Small intestine (tissue), 16 donors: Measurements from ENCODE around the gene ZNF837. TPM values are rescaled to one million over a fixed set of nuclear protein-coding genes. Genes with fewer than 3 reads are reported as not detected.

Experiments used
- DNase-seq, 2 donors: peaks; one replicate each; pipeline versions ENCODE4 v3.0.0 to v3.0.0-alpha.2; 2013
- FAIRE-seq: peaks from 2 replicates; lab custom pipeline; 2012; peaks lifted over from hg19 to GRCh38; lab: Jason Lieb, UNC
- H3K27ac ChIP-seq, 3 donors: one replicate each; pipeline ENCODE4 v1.5.1; 2013; ENCODE audit warnings: low read length in 2 of 3, mild to moderate bottlenecking in 2 of 3, control low read depth in 1 of 3, inconsistent platforms in 1 of 3, low read depth in 1 of 3, moderate library complexity in 1 of 3
- H3K27me3 ChIP-seq, 3 donors: one replicate each; pipeline ENCODE4 v1.6.1; 2013; ENCODE audit warnings: low read length in 3 of 3, inconsistent platforms in 1 of 3; ENCODE audit not compliant: control insufficient read depth in 3 of 3, insufficient read depth in 3 of 3
- H3K36me3 ChIP-seq, 3 donors: one replicate each; pipeline ENCODE4 v1.6.1; 2013; ENCODE audit warnings: low read length in 3 of 3, inconsistent platforms in 1 of 3, low read depth in 1 of 3, mild to moderate bottlenecking in 1 of 3, moderate library complexity in 1 of 3; ENCODE audit not compliant: control insufficient read depth in 3 of 3, insufficient read depth in 2 of 3
- H3K4me1 ChIP-seq, 3 donors: one replicate each; pipeline ENCODE4 v1.6.1; 2013; ENCODE audit warnings: low read length in 2 of 3, inconsistent platforms in 1 of 3, low read depth in 1 of 3, mild to moderate bottlenecking in 1 of 3, moderate library complexity in 1 of 3; ENCODE audit not compliant: control insufficient read depth in 3 of 3, insufficient read depth in 2 of 3
- H3K4me3 ChIP-seq, 3 donors: one replicate each; pipeline ENCODE4 v1.5.1; 2013; ENCODE audit warnings: low read length in 3 of 3, control low read depth in 1 of 3, inconsistent platforms in 1 of 3, low read depth in 1 of 3, mild to moderate bottlenecking in 1 of 3, moderate library complexity in 1 of 3
- H3K9me3 ChIP-seq, 2 donors: one replicate each; pipeline ENCODE4 v1.6.1; 2013; ENCODE audit warnings: low read depth in 1 of 2, low read length in 1 of 2; ENCODE audit not compliant: control insufficient read depth in 2 of 2, insufficient read depth in 1 of 2
- WGBS, 3 donors: extraction: QIAGEN DNeasy Blood & Tissue Kit; methylation state at CpG; one replicate each; pipeline ENCODE4 v1.1.7; 2013; 5-methylcytosine and 5-hydroxymethylcytosine counted together
- long read RNA-seq, 10 donors: transcript quantifications; one replicate each; lab custom pipeline, GENCODE V29; 2026
- polyA plus RNA-seq, 4 donors: library from polyadenylated mRNA; stranded (reverse) in 3 of 4; unstranded in 1 of 4; fragments of 200-250 nt in 3 of 4; fragments of 120-200 nt in 1 of 4; gene quantifications; one replicate each; pipeline versions ENCODE4 v1.2.1 to v1.2.3, GENCODE V29; 2013
- donor health status: healthy with polysubstance abuse.
- donor health status: control.
- donor health status: control.
- donor health status: Bipolar disorder and iron deficiency.
- donor health status: healthy.

Gene ZNF837
- 1 to 10 TPM; 2.9 to 5.3 (median 3.8) TPM for polyA plus RNA-seq
- long read RNA-seq, donor 1: 0 reads
- long read RNA-seq, donor 2: 0 reads
- long read RNA-seq, donor 3, partial matches to known transcripts: 0 of 2 reads
- long read RNA-seq, donor 3, other reads (novel, unspliced or antisense): 0 of 2 reads
- long read RNA-seq, donor 4: 0 reads
- long read RNA-seq, donor 5, partial matches to known transcripts: 0 of 2 reads
- long read RNA-seq, donor 5, other reads (novel, unspliced or antisense): 0 of 2 reads
- long read RNA-seq, donor 6, partial matches to known transcripts: 0 of 1 reads
- long read RNA-seq, donor 6, other reads (novel, unspliced or antisense): 0 of 1 reads
- long read RNA-seq, donor 7, partial matches to known transcripts: 0 of 2 reads
- long read RNA-seq, donor 7, other reads (novel, unspliced or antisense): 0 of 2 reads
- long read RNA-seq, donor 8: 0 reads
- long read RNA-seq, donor 9, partial matches to known transcripts: 0 of 1 reads
- long read RNA-seq, donor 9, other reads (novel, unspliced or antisense): 0 of 1 reads
- long read RNA-seq, donor 10, partial matches to known transcripts: 0 of 2 reads
- long read RNA-seq, donor 10, other reads (novel, unspliced or antisense): 0 of 2 reads

- Histone ChIP-seq H3K27me3 (no peaks in the 10 kb centered on the region), H3K27ac (peak within 1 kb of the TSS; percentile 57 to 88 (median 88)), H3K4me1 (peaks cover 0 to 31% (median 4%) of the 10 kb centered on the region in 3 donors), H3K4me3 (peak within 1 kb of the TSS; percentile 48 to 64 (median 58)), H3K36me3 (peaks cover 0 to 15% (median 0%) of the 10 kb centered on the region in 3 donors), H3K9me3 (no peaks in the 10 kb centered on the region)
- DNase-seq (peak; percentile 100), FAIRE-seq (peak; percentile 65)
- WGBS, 3 donors: 0% methylated on average over 67 to 83 of the region's 83 CpGs
These were observed at the start of gene ZNF837 for GRCh38 chr19:58380662-58381459. TSS of gene ZNF837 (minus strand) at chr19:58381030. CDS start at chr19:58369332, 11,698 bp downstream.

GRCh38 chr19:58429745-58430144 is 48.9 kb upstream of the ZNF837 start:
- H3K27ac ChIP-seq: no peak overlapping the region
- no peak for FAIRE-seq
- H3K4me3 ChIP-seq: no peak overlapping the region
- DNase-seq: no peak
- peaks cover 5 to 95% of the 10 kb centered on the region in 2 donors for H3K9me3 ChIP-seq
- H3K36me3 ChIP-seq: peaks cover 6 to 15% (median 12%) of the 10 kb centered on the region in 3 donors
- H3K4me1 ChIP-seq: no peaks in the 10 kb centered on the region
- H3K27me3 ChIP-seq: no peaks in the 10 kb centered on the region

GRCh38 chr19:58428617-58429016 is 47.8 kb upstream of the ZNF837 start:
- WGBS, 3 donors: 64 to 79% (median 78%) methylated on average over 1 of the region's 1 CpG
- FAIRE-seq (no peak), DNase-seq (no peak)
- Histone ChIP-seq H3K4me3 (no peak overlapping the region), H3K27ac (no peak overlapping the region), H3K4me1 (no peaks in the 10 kb centered on the region), H3K36me3 (peaks cover 0 to 5% (median under 1%) of the 10 kb centered on the region in 3 donors), H3K27me3 (no peaks in the 10 kb centered on the region), H3K9me3 (peaks cover 3 to 87% of the 10 kb centered on the region in 2 donors)

- DNase-seq (no peak), FAIRE-seq (no peak)
- Histone ChIP-seq H3K27me3 (no peaks in the 10 kb centered on the region), H3K4me1 (no peaks in the 10 kb centered on the region), H3K36me3 (peaks cover 0 to 36% (median 14%) of the 10 kb centered on the region in 3 donors), H3K9me3 (peaks cover 0 to 31% of the 10 kb centered on the region in 2 donors), H3K4me3 (no peak overlapping the region), H3K27ac (no peak overlapping the region)
- WGBS, 3 donors: 96 to 98% (median 98%) methylated on average over 7 of the region's 7 CpGs
These were observed 36.2 kb upstream of the ZNF837 start for GRCh38 chr19:58417071-58417470.

GRCh38 chr19:58416604-58417003 is 35.8 kb upstream of the ZNF837 start:
- no peak overlapping the region for H3K4me3 ChIP-seq
- H3K27me3 ChIP-seq: no peaks in the 10 kb centered on the region
- peaks cover 0 to 36% (median 14%) of the 10 kb centered on the region in 3 donors for H3K36me3 ChIP-seq
- H3K4me1 ChIP-seq: no peaks in the 10 kb centered on the region
- peaks cover 0 to 31% of the 10 kb centered on the region in 2 donors for H3K9me3 ChIP-seq
- DNase-seq (no peak), FAIRE-seq (no peak)
- H3K27ac ChIP-seq: no peak overlapping the region
- 97% methylated on average over 5 of the region's 5 CpGs for WGBS, 3 donors

GRCh38 chr19:58409010-58409790 is 28.4 kb upstream of the ZNF837 start:
- H3K27ac ChIP-seq: peak overlapping the region in 2 of 3 donors; percentile 4 to 88
- 4 to 5% (median 4%) methylated on average over 32 to 34 of the region's 34 CpGs for WGBS, 3 donors
- peak overlapping the region; percentile 68 to 80 (median 80) for H3K4me3 ChIP-seq
- H3K9me3 ChIP-seq: no peaks in the 10 kb centered on the region
- FAIRE-seq: no peak
- DNase-seq: peak in 1 of 2 donors; percentile 51
- H3K27me3 ChIP-seq: no peaks in the 10 kb centered on the region
- peaks cover 4 to 12% (median 6%) of the 10 kb centered on the region in 3 donors for H3K4me1 ChIP-seq
- peaks cover 0 to 5% (median 0%) of the 10 kb centered on the region in 3 donors for H3K36me3 ChIP-seq

GRCh38 chr19:58408152-58409009 is 27.6 kb upstream of the ZNF837 start, which contains the start of gene ZNF584:
TSS of gene ZNF584 (plus strand) at chr19:58408649. CDS start at chr19:58409148, 499 bp downstream.
- H3K4me1 ChIP-seq: peaks cover 4 to 18% (median 6%) of the 10 kb centered on the region in 3 donors
- peak; percentile 95 to 97 for DNase-seq
- peaks cover 0 to 5% (median 0%) of the 10 kb centered on the region in 3 donors for H3K36me3 ChIP-seq
- peak within 1 kb of the TSS; percentile 45 to 90 (median 88) for H3K27ac ChIP-seq
- no peaks in the 10 kb centered on the region for H3K27me3 ChIP-seq
- WGBS, 3 donors: 0% methylated on average over 87 to 100 of the region's 100 CpGs
- peak within 1 kb of the TSS; percentile 68 to 80 (median 80) for H3K4me3 ChIP-seq
- no peaks in the 10 kb centered on the region for H3K9me3 ChIP-seq
- no peak for FAIRE-seq
